Forelimb muscle (tissue), 1 donor: Measurements from ENCODE around the gene ECT2L. TPM values are rescaled to one million over a fixed set of nuclear protein-coding genes. Genes with fewer than 3 reads are reported as not detected.

ENCODE experiments used
- DNase-seq: peaks from one replicate; pipeline ENCODE4 v3.0.0-alpha.2; 2013; ENCODE audit warnings: low read depth
- polyA plus RNA-seq: library from polyadenylated mRNA; unstranded; fragments of 120-200 nt; gene quantifications from one replicate; pipeline ENCODE4 v1.2.1, GENCODE V29; 2013; ENCODE audit not compliant: insufficient read length

ECT2L gene
- polyA plus RNA-seq, 1 donor: 0.29 TPM

DNA sequence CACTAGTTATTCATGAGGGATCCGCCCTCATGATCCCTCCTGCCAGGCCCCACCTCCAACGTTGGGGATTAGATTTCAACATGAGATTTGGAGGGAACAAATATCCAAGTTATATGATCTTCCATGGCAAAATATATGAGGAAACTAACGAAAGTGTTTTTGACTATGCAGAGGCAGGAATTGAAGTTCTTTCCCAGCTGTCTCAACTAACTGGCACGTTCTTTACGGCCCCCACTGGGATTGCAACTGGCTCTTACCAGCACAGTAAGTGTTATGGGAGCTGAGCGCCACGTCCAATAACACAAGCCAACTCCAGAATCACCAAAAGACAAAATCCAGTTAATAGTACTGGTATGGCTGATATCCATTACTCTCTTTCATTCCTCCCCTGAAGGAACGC is 66.6 kb downstream of the ECT2L start:
- DNase-seq: no peak

DNA sequence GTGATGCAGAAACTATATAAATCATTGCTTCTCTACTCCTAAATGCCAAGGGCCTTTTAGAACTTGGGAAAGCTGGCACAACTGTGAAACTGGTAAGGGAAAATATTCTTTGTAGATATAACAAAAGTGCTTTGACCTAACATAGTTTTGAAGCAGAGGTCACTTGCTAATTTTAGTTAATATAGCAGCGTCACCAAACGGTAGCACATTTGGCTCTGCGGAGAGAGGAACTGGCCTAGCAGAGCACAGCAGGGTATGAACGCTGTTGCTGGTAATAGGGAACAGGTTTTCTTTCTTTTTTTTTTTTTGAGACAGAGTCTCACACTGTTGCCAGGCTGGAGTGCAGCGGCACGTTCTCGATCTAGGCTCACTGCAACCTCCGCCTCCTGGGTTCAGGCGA is 67.4 kb downstream of the ECT2L start:
- DNase-seq: no peak

DNA sequence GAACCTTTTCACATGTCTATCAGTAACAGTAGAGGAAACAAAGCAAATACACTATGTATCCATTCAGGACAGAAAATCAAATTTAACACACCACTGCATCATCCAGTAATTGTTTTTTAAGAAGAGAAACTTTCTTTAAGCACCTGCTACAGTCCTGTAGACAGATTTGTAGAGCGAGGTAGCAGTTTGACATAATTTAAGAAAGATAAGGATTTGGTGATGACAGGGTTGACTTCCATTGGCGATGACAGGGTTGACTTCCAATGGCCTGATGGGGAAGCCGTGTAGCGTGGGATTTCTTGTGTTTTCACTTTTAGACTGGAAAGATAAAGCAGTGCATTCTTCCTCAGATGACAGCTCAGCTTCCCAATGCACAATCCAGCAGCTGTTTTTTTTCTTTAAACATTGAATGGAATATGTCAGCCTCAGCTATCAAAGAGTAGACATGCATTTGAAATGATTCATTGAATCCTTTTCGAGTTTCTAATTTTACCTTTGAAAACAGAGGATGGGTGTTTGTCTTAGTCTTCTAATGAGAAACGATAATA is 68.5 kb downstream of the ECT2L start:
- DNase-seq: no peak

DNA sequence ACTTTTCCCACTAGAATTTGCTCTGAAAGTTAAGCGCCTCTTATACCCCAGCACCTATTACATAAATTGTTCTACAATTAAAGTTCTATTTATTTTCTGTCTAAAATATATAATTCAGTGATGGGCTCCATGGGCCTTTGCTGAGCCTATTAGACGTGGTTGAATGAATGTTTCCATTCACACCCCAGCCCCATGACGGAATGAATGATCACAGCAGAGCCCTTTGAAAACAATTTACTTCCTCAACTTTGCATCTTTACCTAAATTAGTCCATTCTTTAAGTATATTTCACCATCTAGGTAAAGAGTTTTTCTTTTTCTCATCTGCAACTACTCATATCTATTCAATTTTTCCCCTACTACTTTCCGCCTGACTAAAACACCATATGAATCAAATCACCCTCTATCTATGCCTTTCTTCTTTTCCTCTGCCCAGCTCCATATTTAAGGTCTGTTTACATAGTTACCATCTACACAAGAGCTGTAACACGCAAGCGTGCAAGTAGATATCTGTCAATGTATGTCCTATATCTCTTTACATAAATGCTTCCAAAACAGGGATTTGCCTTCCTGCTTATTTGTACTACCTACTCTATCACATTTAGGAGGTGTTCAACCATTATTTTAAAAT is 69.7 kb downstream of the ECT2L start:
- DNase-seq: no peak

DNA sequence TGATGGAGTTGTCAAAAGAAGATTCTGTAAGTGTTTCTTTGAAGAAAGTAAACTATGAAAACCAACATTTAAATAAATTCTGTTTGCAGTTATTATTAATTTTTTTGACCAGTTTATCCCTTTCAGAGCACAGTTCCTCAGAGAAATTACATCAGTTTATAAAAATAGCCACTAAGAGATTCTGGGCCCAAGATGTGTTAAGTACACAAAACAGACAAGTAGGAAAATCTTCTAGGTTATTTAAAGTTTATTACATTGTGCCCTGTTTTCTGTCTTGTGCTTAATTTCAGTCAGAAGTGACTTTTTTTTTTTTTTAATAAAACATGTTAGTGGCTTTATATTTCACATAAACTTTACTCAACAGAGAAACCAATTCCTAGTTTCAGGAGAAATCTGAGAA is 72.3 kb downstream of the ECT2L start:
- no peak for DNase-seq

DNA sequence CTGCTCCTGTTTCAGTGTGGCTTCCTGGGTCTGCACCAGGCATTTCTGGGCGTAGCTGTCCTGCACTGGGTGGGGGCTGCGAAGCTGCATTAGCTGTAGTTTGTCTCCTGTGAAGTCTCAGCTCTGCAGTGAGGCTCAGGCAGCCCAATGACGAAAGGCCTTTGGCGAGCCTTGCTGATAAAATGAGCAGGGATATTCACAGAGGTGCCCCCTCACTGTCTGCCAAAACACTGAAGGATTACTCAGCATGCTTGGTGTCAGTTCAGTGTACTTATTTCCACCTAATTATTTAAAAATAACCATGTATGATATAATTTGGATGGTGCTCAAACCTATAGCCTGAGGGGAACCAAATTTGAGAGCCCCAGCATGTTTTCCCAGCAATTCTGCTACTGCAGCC is 73.5 kb downstream of the ECT2L start:
- DNase-seq: no peak

DNA sequence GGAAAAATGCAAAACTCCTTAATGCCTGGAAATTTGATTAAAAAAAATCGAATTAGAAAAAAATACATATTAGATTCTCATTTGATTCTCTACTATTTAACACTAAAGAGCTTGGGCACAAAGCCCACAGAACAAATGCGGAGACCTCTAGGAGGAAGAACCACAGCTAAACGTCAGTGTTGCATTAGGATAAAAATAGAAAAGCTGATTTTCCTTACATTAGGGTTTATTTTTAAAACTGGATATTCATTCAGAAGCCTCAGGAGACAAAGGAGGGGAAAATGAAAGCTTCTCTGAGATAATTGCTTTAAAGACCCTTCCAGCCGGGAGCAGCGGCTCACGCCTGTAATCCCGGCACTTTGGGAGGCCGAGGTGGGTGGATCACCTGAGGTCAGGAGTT is 77.3 kb downstream of the ECT2L start:
- peak; percentile 6 for DNase-seq

DNA sequence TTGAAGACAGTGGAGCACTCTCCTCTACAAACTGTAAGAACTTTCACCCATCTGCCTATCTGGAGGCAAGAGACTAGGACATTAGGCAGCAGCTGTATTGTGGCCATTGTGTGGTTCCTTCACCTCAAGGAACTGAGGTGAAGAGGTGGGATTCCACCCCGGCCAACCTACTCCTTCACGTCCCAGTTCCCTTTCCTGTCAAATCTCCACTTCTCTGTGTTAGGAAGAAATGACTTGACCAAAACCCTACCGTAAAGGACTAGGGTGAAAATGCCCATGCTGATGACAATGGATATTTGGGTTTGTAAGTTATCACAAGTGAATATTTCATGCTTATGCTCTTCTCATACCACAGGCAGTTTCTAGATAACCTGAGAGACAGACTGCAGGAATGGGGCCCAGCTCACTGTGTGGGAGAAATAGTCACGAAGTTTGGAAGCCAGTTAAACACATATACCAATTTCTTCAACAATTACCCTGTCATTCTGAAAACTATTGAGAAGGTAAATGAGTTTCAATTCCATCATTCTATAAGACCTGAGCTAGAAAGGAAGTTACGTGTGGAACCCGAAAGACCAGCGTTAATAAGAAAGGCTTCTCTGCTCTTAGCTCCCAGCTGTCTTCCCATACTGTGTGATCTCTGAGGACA is 86.6 kb downstream of the ECT2L start:
- no peak for DNase-seq

DNA sequence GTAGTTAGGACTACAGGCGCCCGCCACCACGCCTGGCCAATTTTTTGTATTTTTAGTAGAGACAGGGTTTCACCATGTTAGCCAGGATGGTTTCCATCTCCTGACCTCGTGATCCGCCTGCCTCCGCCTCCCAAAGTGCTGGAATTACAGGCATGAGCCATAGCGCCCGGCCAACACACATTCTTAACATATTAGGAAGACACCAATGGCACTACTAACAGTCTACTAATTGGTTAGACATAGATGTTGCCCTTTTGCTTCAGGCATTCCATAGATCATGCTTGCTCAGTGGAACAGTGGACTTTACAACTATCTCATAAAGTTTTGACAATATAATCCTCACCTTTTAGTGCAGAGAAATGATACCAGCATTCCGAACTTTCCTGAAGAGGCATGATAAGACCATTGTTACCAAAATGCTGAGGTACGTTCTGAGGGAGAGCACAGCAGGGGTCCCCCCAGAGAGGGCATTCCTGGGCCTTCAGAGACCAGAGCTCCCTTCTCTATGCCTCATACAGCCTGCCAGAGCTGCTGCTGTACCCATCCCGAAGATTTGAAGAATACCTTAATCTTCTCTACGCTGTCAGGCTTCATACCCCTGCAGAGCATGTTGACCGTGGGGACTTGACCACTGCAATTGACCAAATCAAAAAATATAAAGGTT is 89.4 kb downstream of the ECT2L start:
- no peak for DNase-seq

DNA sequence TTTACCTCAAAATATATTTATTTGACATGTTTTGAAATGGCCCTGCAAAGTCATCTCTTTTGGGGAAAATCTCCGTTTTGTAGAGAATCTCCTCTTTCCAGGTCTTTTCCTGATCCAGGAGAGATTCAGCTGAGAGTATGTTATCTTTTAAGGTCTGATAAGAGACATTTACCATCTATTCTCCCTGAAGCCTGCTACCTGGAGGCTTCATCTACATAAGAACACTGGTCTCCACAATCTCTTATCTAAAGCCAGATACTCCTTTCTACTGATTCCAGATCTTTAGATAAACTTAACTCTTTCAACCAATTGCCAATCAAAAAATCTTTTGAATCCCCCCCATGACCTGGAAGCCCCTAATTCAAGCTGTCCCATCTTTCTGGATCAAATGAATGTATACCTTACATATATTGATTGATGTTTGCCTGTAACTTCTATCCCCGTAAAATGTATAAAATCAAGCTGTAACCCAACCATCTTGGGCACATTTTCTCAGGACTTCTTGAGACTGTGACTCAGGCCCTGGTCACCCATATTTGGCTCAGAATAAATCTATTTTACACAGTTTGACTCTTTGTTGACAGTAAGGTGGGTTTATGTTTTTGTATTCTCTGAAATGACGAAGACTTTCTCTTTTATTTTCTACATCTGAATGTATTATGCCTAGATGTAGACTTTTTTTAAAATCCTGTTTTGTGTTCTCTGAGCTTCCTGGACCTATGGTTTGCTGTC is 95.5 kb downstream of the ECT2L start:
- DNase-seq: no peak

DNA sequence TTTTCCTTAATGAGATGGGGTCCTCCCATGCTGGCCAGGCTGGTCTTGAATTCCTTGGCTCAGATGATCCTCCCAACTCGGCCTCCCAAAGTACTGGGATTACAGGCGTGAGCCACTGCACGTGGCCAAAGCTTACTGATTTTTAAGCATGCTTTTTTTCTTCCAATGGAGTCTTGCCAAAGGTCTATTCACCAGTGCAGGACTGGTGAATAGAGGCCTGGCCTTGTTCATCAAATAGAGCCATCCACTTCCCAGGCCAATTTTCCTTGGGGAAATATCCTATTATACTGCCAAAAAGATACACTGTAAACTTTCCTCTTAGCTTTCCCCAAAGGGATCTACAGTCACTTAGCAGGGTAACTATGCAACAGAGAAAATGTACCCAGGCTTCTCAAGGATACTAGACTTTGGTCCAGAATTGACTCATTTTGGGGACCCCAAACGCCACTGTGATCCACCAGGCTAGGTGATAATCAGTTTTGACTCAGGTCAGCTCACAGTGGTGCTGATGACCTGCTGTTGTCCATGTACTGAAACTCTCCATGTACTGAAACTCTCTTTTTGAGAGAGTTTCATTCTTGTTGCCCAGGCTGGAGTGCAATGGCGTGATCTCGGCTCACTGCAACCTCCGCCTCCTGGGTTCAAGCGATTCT is 100.3 kb downstream of the ECT2L start:
- no peak for DNase-seq

DNA sequence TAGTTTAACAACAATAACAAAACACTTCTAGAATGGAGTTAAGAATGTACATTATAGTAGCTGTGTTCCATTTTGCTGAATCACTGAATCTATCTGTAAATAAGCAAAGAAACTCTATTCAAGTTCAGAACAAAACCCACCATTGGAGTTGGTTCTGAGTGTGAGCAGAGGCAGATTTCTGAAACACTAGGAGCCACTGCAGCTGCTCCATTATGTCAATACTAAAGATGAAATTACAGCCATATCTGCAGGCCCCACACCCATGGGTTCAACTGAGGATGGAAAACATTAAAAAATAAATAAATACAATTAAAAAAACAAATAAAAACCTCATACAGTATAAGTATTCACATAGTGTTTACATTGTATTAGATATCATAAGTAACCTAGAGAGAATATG is 101.1 kb downstream of the ECT2L start:
- DNase-seq: no peak

DNA sequence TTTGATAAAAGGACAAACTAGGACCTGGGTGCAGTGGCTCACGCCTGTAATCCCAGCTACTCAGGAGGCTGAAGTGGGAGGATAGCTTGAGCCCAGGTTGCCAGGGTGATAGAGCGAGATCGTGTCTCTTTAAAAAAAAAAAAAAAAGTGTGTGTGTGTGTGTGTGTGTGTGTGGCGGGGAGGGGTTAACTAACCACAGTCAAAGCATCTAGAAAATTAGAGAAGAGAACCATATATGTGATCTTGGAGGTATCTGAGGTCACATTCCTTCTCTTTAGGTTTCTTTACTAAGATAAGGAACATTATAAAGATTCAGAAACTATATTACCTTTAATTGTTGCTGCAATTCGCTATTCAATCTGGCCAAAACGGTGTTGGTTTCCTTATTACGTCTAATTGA is 111.3 kb downstream of the ECT2L start:
- DNase-seq: no peak

DNA sequence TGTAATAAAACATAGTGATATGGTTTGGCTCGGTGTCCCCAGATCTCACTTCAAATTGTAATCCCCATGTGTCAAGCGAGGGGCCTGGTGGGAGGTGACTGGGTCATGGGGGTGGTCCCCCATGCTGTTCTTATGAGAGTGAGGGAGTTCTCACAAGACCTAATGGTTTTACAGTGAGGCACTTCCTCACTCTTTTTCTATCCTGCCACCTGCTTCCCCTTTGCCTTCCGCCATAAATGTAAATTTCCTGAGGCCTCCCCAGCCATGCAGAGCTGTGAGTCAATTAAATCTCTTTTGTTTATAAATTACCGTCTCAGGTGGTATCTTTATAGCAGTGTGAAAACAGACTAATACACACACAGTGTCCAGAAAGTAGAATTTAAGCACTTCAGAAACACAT is 113.6 kb downstream of the ECT2L start:
- no peak for DNase-seq

DNA sequence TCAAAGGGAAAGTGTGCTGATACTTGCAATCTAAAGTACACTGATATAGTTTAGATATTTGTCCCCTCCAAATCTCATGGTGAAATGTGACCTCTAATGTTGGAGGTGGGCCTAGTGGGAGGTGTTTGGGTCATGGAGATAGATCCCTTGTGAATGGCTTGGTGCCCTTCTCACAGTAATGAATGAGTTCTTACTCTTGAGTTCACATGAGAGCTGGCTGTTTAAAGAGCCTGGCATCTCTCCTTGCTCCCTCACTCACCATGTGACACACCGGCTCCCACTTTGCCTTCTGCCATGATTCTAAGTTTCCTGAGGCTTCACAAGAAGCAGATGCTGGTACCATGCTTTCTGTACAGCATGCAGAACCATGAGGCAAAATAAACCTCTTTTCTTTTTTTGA is 114.1 kb downstream of the ECT2L start:
- no peak for DNase-seq

DNA sequence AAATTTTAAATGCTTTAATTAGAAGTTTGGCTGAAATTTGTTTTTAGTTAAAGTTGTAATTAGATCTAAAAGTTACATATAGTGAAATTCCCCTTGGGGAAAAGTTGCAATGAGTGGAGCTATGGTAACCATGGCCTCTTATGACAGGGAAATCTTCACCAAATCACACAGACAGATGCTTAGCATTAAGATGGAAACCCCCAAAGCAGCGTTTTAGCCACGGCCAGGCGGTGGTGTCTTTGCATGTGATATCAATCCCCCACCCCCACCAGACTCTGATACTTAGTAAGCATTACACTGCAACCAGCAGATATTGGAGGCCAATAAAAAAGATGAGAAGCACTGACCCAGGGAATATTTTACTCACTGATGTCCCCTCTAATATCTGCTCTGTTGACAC is 116.4 kb downstream of the ECT2L start:
- no peak for DNase-seq

DNA sequence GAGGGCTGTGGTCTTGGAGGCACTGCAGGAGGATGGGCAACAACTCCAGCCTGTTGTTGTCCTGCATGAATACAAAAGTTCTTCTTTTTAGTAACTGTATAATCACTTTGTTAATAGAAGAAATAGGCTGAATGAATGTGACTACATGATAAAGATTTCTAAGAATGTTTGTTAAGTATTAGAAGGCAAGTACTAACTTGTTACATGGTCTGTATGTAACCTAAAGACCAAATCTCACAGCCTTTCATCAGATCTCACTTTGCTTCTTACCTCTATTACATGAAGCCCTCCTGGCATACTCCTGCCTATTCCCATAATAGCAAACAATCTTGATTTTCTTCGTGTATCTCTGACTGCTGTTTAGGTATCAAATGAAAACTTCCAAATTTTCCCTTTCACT is 118.8 kb downstream of the ECT2L start:
- DNase-seq: no peak

DNA sequence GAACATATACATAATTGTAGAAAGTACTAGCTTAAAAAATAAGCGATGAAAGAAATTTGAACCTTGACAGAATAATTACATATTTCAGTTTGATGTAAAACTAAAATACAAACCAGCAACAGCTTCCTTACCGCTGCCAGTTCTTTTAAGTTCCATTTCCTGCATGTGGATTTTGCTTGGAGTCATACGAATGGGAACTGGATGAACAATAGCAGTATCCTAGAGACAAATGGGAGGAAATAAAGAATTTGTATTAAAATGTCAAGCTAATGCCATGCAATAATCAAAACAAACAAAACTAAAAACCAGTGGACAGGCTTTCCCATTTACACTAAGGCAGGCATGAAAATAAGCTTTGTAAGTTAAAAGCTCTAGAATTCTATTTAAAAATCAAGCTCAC is 125.0 kb downstream of the ECT2L start:
- DNase-seq: no peak

DNA sequence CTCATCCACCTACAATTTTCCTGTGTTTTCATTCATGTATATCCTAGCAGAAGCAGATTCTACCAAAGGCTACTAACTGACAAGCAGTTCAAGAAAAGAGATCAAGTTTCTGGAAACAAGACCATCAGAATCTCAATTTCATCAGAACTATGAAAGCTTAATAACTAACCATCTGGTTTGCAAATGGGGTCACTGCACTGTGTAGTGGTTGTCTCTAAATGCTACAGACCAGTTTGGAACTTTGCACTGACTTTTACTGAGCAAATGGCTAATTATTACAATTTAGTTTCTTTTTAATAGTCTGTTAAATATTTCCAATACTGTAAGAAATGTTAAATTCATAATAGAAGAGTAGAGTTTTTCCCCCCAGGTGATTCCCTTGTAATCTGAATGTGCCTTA is 127.7 kb downstream of the ECT2L start:
- no peak for DNase-seq

DNA sequence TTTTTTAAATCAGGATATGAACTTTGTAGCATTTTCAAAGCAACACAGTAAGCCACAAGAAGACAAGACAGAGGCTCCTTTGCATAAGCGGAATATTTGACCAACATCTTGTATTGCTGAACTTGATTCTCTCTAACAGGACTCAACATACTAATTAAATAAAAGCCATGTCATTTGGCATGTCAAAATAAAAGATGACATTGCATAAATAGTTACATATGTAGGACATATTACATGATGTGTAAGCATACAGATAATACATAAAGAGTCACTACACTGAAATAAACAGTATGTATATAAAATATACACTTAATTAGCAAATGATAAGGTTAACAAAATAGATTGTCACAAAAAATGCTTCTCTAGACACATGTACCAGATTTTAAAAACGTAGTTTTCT is 129.9 kb downstream of the ECT2L start:
- DNase-seq: no peak

DNA sequence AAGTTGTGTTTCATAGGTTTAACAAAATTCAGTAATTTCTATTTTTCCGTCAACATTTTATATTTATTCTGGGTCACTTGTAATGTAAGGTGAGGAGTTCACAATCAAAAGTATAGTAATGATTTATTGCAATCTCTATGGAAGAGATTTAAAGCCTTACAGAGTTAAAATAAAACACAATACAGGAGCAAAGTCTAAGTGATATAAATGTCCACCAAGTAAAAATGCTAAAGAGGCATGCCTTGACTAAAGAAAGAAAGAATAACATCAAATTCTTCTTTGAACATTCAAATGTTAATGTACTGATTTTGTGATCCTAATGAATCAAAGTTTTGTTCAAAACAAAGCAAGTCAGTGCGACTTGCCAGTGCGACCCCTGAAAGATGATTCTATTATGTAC is 130.7 kb downstream of the ECT2L start:
- DNase-seq: no peak

DNA sequence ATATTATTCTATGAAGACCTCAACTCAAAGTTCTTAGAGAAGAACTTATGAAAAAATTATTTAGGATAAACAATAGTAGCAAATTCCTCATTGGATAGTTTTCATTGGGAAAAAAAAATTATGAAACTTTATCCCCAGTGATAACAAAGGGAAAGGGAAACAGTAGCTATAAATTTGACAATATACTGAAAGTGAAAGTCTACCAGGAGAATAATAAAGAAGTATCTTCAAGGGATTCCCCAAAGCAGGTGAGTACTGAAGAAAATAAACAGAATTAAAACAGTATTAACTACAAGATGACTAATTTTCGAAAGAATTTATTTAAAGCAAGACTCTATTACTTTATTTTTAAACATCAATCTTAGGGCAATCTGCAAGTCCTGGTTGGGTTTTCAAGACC is 135.8 kb downstream of the ECT2L start:
- no peak for DNase-seq
